ENCODE data around the gene UBAC1.

UBAC1 gene

GRCh38 chr9:135961277-135961715, at the start of gene UBAC1:
Gene UBAC1 (minus strand): TSS chr9:135961373. CDS start chr9:135961162, 211 bp downstream.
- TF ChIP-seq CTCF (IDR thresholded peaks at IDR 0.05; ENCODE audit: control insufficient read depth, extremely low read depth, insufficient read depth) = peak; percentile 39
- DNase-seq (ENCODE audit: low read depth) = peak; percentile 79
- H3K4me3 ChIP-seq (ENCODE audit: low read depth, low read length) = peak within 1 kb of the TSS; percentile 94

- DNase-seq (ENCODE audit: low read depth) = no peak
- H3K4me3 ChIP-seq (ENCODE audit: low read depth, low read length) = no peak overlapping the region
- TF ChIP-seq CTCF (IDR thresholded peaks at IDR 0.05; ENCODE audit: control insufficient read depth, extremely low read depth, insufficient read depth) = no peak
These were observed 49.6 kb upstream of the UBAC1 start for GRCh38 chr9:136010615-136011361.

GRCh38 chr9:136010176-136010575, 49.0 kb upstream of the UBAC1 start:
- no peak overlapping the region for H3K4me3 ChIP-seq (ENCODE audit: low read depth, low read length)
- TF ChIP-seq CTCF (IDR thresholded peaks at IDR 0.05; ENCODE audit: control insufficient read depth, extremely low read depth, insufficient read depth) = no peak
- no peak for DNase-seq (ENCODE audit: low read depth)

- no peak for DNase-seq (ENCODE audit: low read depth)
- TF ChIP-seq CTCF (IDR thresholded peaks at IDR 0.05; ENCODE audit: control insufficient read depth, extremely low read depth, insufficient read depth) = no peak
- no peak overlapping the region for H3K4me3 ChIP-seq (ENCODE audit: low read depth, low read length)
These were observed 48.3 kb upstream of the UBAC1 start for GRCh38 chr9:136009516-136009915.

- no peak for DNase-seq (ENCODE audit: low read depth)
- no peak overlapping the region for H3K4me3 ChIP-seq (ENCODE audit: low read depth, low read length)
- no peak for TF ChIP-seq CTCF (IDR thresholded peaks at IDR 0.05; ENCODE audit: control insufficient read depth, extremely low read depth, insufficient read depth)
These were observed 47.5 kb upstream of the UBAC1 start for GRCh38 chr9:136008693-136008997.

GRCh38 chr9:136007934-136008692, 46.9 kb upstream of the UBAC1 start:
- no peak overlapping the region for H3K4me3 ChIP-seq (ENCODE audit: low read depth, low read length)
- TF ChIP-seq CTCF (IDR thresholded peaks at IDR 0.05; ENCODE audit: control insufficient read depth, extremely low read depth, insufficient read depth) = no peak
- DNase-seq (ENCODE audit: low read depth) = no peak

Measured in LNCaP clone FGC (cell line).